CD4-positive, alpha-beta T cell (primary cell): Measurements from ENCODE around the gene OLFML2B. TPM values are rescaled to one million over a fixed set of nuclear protein-coding genes. Genes with fewer than 3 reads are reported as not detected.

Source experiments
- ATAC-seq: fragments of 200-7000 bp; cut with Tn5 transposase; one replicate; pipeline ENCODE4 v1.10.0; 2022; ENCODE audit warnings: mild to moderate bottlenecking; ENCODE audit not compliant: poor library complexity
- CTCF ChIA-PET: fragments of 350-600 bp; sonication (Branson Sonifier 250); formaldehyde crosslinking; loops from one replicate; lab custom pipeline; 2021; ENCODE audit warnings: antibody characterized with exemption, inconsistent platforms; lab: Charles Lee
- POLR2A ChIA-PET: fragments of 350-600 bp; sonication (Branson Sonifier 250); formaldehyde crosslinking; loops from one replicate; lab custom pipeline; 2021; ENCODE audit warnings: antibody characterized with exemption, inconsistent platforms; lab: Charles Lee
- DNase-seq, 14 experiments: peaks; one replicate each; pipeline ENCODE4 v3.0.0-alpha.2; 2013 to 2020; ENCODE audit warnings: mixed read lengths in 2 of 14
- H3K27ac ChIP-seq, 2 donors: one replicate each; pipeline versions ENCODE4 v1.5.1 to v1.7.0; 2013; ENCODE audit warnings: low read length in 2 of 2, low read depth in 1 of 2, mild to moderate bottlenecking in 1 of 2
- H3K27me3 ChIP-seq, 2 experiments: 1 replicate in 1 of 2; 2 replicates in 1 of 2; pipeline versions ENCODE4 v1.6.1 to v1.7.0; 2013; ENCODE audit warnings: low read length in 2 of 2, control low read depth in 1 of 2, mild to moderate bottlenecking in 1 of 2, moderate library complexity in 1 of 2; ENCODE audit not compliant: insufficient read depth in 2 of 2, control insufficient read depth in 1 of 2
- H3K36me3 ChIP-seq: one replicate; pipeline ENCODE4 v1.6.1; 2013; ENCODE audit warnings: low read length, control low read depth; ENCODE audit not compliant: insufficient read depth
- H3K4me1 ChIP-seq: one replicate; pipeline ENCODE4 v1.6.1; 2013; ENCODE audit warnings: low read length, control low read depth; ENCODE audit not compliant: insufficient read depth
- H3K4me3 ChIP-seq: one replicate; pipeline ENCODE4 v1.5.1; 2013; ENCODE audit warnings: mild to moderate bottlenecking, low read length, moderate library complexity
- H3K9me3 ChIP-seq, 2 experiments: 1 replicate in 1 of 2; 2 replicates in 1 of 2; pipeline versions ENCODE4 v1.6.1 to v1.7.0; 2013; ENCODE audit warnings: low read length in 2 of 2, mild to moderate bottlenecking in 2 of 2, control low read depth in 1 of 2, moderate library complexity in 1 of 2; ENCODE audit not compliant: control insufficient read depth in 1 of 2, insufficient read depth in 1 of 2
- H3K27ac Mint-ChIP-seq: one replicate; pipeline ENCODE4 v1.8.0; 2020; ENCODE audit warnings: mixed read lengths
- H3K27me3 Mint-ChIP-seq: one replicate; pipeline ENCODE4 v1.8.0; 2021; ENCODE audit warnings: mixed read lengths
- H3K36me3 Mint-ChIP-seq: one replicate; pipeline ENCODE4 v1.8.0; 2021; ENCODE audit warnings: low read depth, mixed read lengths
- H3K4me1 Mint-ChIP-seq: one replicate; pipeline ENCODE4 v1.8.0; 2021; ENCODE audit warnings: low read depth, mixed read lengths
- H3K4me3 Mint-ChIP-seq: one replicate; pipeline ENCODE4 v1.8.0; 2020; ENCODE audit warnings: mild to moderate bottlenecking, mixed read lengths
- H3K9me3 Mint-ChIP-seq: one replicate; pipeline ENCODE4 v1.8.0; 2020; ENCODE audit warnings: mixed read lengths
- intact Hi-C, 2 experiments: fragments of 100-400 bp; cut with DNase I in 1 of 2; cut with micrococcal nuclease in 1 of 2; formaldehyde crosslinking; loops; one replicate each; pipeline versions ENCODE4 v1.15.1 to v1.9.0; 2023 to 2025; cut with DNase I, micrococcal nuclease
- total RNA-seq, 174 experiments: library from RNA in 2 of 174; stranded (reverse) in 2 of 174; gene quantifications; one replicate each; pipeline ENCODE4 v1.2.3 and lab custom pipeline; 2021 to 2026
- TF ChIP-seq, protein P1 (sequence below): fragments of 200-600 bp; IDR thresholded peaks from one replicate; pipeline ENCODE4 v1.8.0; 2022; ENCODE audit warnings: antibody characterized with exemption, mild to moderate bottlenecking

OLFML2B gene
- total RNA-seq, 2 experiments from 2014 or later: 0.08 TPM; not detected in 1

DNA sequence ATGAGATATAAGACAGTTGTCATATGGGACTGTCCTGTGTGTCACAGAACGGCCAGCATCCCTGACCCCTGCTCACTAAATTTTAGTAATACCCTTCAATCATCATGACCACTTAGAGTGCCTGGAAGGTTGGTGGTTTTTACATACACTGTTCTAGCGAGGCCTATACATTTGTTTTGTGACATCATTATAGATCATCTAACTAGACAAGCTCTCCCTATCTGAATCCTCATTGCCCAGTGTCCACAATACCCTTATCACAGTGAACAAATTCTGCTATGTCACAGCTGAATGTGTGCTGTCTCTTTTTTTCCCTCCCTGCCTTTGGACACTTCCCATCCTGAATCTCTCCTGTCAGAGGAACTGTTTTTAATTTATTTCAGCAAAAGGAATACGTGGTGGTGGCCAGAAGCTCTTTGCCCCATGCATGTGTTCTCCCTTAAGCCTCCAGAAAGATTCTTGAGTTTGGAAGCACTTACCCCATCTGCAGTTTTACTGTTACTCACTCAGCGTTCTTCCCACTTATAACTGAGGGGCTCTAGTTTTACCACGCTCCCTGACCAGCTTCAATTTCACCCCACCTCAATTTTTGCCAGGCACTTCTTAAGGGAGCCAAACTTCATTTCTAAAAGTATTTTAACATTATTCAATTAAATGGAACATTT, 70.3 kb downstream of the OLFML2B start:
- Mint-ChIP-seq H3K27me3 (no peaks in the 10 kb centered on the region), H3K27ac (peak overlapping the region; percentile 66), H3K4me3 (no peak overlapping the region), H3K4me1 (peaks cover 55% of the 10 kb centered on the region), H3K36me3 (peaks cover 36% of the 10 kb centered on the region), H3K9me3 (no peaks in the 10 kb centered on the region)
- no peaks in the 10 kb centered on the region for H3K9me3 ChIP-seq
- H3K27me3 ChIP-seq: no peaks in the 10 kb centered on the region
- no peak overlapping the region for H3K4me3 ChIP-seq
- ChIA-PET CTCF (no interaction called here), POLR2A (interaction anchor here (0.6 to 1.0 kb wide), 3 partner anchors 19 to 29 kb away, joined by 3 read pairs; no protein-coding TSS in a partner anchor)
- intact Hi-C loops: no loop called here
- H3K36me3 ChIP-seq: peaks cover 2% of the 10 kb centered on the region
- DNase-seq: no peak
- TF ChIP-seq, protein P1, sequence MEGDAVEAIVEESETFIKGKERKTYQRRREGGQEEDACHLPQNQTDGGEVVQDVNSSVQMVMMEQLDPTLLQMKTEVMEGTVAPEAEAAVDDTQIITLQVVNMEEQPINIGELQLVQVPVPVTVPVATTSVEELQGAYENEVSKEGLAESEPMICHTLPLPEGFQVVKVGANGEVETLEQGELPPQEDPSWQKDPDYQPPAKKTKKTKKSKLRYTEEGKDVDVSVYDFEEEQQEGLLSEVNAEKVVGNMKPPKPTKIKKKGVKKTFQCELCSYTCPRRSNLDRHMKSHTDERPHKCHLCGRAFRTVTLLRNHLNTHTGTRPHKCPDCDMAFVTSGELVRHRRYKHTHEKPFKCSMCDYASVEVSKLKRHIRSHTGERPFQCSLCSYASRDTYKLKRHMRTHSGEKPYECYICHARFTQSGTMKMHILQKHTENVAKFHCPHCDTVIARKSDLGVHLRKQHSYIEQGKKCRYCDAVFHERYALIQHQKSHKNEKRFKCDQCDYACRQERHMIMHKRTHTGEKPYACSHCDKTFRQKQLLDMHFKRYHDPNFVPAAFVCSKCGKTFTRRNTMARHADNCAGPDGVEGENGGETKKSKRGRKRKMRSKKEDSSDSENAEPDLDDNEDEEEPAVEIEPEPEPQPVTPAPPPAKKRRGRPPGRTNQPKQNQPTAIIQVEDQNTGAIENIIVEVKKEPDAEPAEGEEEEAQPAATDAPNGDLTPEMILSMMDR: no peak
- peaks cover 10% of the 10 kb centered on the region for H3K4me1 ChIP-seq
- no peak overlapping the region for H3K27ac ChIP-seq
- no peak for ATAC-seq

DNA sequence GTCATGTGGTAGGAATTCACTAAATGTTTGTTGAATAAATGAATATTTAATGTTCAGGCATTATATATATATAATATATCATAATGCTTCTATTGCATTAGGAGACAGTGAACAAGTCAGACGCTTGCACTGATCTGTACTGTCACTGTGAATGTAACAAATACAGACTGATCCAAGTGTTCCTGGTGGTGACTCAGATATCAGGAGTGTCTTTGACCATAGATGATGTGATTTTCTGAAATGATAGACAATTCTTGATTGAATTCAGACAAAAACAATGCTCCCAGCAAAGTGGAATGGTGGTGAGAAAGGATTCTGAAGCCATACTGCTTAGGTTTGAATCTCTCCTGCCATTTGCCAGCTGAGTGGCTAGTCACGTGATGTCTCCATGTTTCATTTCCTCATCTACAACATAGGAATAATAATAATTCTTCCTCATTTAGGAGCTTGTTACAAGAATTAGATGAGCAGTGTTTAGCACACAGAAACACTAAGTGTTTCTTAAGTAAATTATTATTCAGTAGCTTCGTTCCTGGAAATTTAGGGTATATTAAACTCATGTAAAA, 71.0 kb downstream of the OLFML2B start:
- no peak for DNase-seq
- peaks cover 55% of the 10 kb centered on the region for H3K4me1 Mint-ChIP-seq
- POLR2A ChIA-PET: interaction anchor here (0.6 to 1.2 kb wide), 3 partner anchors 13 to 19 kb away, joined by 3 read pairs; no protein-coding TSS in a partner anchor
- no peak overlapping the region for H3K4me3 Mint-ChIP-seq
- H3K27ac Mint-ChIP-seq: no peak overlapping the region
- H3K36me3 ChIP-seq: no peaks in the 10 kb centered on the region
- ATAC-seq: no peak
- H3K9me3 Mint-ChIP-seq: no peaks in the 10 kb centered on the region
- H3K27ac ChIP-seq: no peak overlapping the region
- no peak overlapping the region for H3K4me3 ChIP-seq
- H3K36me3 Mint-ChIP-seq: peaks cover 30% of the 10 kb centered on the region
- TF ChIP-seq, protein P1: no peak
- H3K27me3 ChIP-seq: no peaks in the 10 kb centered on the region
- H3K27me3 Mint-ChIP-seq: no peaks in the 10 kb centered on the region
- intact Hi-C loops: no loop called here
- H3K9me3 ChIP-seq: no peaks in the 10 kb centered on the region
- CTCF ChIA-PET: no interaction called here
- peaks cover 10% of the 10 kb centered on the region for H3K4me1 ChIP-seq

DNA sequence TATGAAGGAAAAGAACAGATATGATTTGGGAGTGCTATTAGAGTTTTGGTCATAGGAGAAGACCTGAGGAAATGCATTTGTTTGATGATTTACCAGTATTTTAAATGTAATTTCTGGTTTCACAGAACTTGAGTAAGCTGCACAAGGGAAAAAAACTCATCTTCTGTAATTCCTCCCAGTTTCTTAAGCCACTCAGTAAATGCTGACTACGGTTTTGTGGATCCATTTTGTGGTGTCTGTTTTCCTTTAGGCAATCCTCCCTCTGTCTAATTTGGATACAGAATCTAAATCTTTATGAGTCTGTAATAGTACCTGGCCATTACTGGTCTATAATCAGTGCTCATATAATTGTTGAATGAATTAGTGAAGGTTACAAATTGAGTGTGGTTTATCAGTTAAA, 72.0 kb downstream of the OLFML2B start:
- H3K27ac ChIP-seq: no peak overlapping the region
- Mint-ChIP-seq H3K27me3 (no peaks in the 10 kb centered on the region), H3K9me3 (no peaks in the 10 kb centered on the region), H3K36me3 (peaks cover 31% of the 10 kb centered on the region), H3K4me1 (peaks cover 60% of the 10 kb centered on the region), H3K27ac (no peak overlapping the region), H3K4me3 (no peak overlapping the region)
- DNase-seq: no peak
- no peaks in the 10 kb centered on the region for H3K36me3 ChIP-seq
- intact Hi-C loops: no loop called here
- H3K9me3 ChIP-seq: no peaks in the 10 kb centered on the region
- ChIA-PET CTCF (no interaction called here), POLR2A (interaction anchor here (1.2 kb wide), 1 partner anchor 12 kb away, joined by 3 read pairs; no protein-coding TSS in a partner anchor)
- H3K4me1 ChIP-seq: peaks cover 10% of the 10 kb centered on the region
- no peak overlapping the region for H3K4me3 ChIP-seq
- TF ChIP-seq, protein P1: no peak
- no peaks in the 10 kb centered on the region for H3K27me3 ChIP-seq
- ATAC-seq: no peak
